Glutamatergic neuron (in vitro differentiated cells): ENCODE measurements around the gene LEKR1. TPM values are rescaled to one million over a fixed set of nuclear protein-coding genes. Genes with fewer than 3 reads are reported as not detected.
A peak's percentile ranks its signal among the peaks of the same experiment; 100 is the strongest.

Source experiments
- DNase-seq: peaks from one replicate; pipeline ENCODE4 v3.0.0; 2022
- H3K27ac Mint-ChIP-seq: one replicate; pipeline ENCODE4 v1.8.0; 2020; ENCODE audit warnings: mild to moderate bottlenecking, mixed read lengths, inconsistent platforms; ENCODE audit not compliant: unreplicated experiment
- H3K27me3 Mint-ChIP-seq: one replicate; pipeline ENCODE4 v1.8.0; 2020; ENCODE audit warnings: mild to moderate bottlenecking, moderate library complexity, mixed read lengths, inconsistent platforms; ENCODE audit not compliant: unreplicated experiment
- H3K36me3 Mint-ChIP-seq: one replicate; pipeline ENCODE4 v1.8.0; 2020; ENCODE audit warnings: mild to moderate bottlenecking, mixed read lengths, inconsistent platforms; ENCODE audit not compliant: unreplicated experiment
- H3K4me1 Mint-ChIP-seq: one replicate; pipeline ENCODE4 v1.8.0; 2020; ENCODE audit warnings: mild to moderate bottlenecking, low read depth, mixed read lengths, inconsistent platforms; ENCODE audit not compliant: unreplicated experiment
- H3K4me3 Mint-ChIP-seq: one replicate; pipeline ENCODE4 v1.8.0; 2020; ENCODE audit warnings: mild to moderate bottlenecking, mixed read lengths, inconsistent platforms; ENCODE audit not compliant: unreplicated experiment
- H3K9me3 Mint-ChIP-seq: one replicate; pipeline ENCODE4 v1.8.0; 2020; ENCODE audit warnings: mild to moderate bottlenecking, moderate library complexity, mixed read lengths, inconsistent platforms; ENCODE audit not compliant: unreplicated experiment
- CTCF ChIP-seq: fragments of 200-600 bp; sonication (generic); IDR thresholded peaks from one replicate; pipeline ENCODE4 v1.5.0; 2021; ENCODE audit not compliant: partially characterized antibody, unreplicated experiment
- total RNA-seq: library from RNA; stranded (reverse); fragmentation: NEBNext Ultra II Directional; extraction: Animal tissue kit (Norgen Biotek cat#: 25700); gene quantifications from one replicate; pipeline ENCODE4 v1.2.1, GENCODE V29; 2021; ENCODE audit not compliant: unreplicated experiment

LEKR1 gene
- total RNA-seq, 1 donor from 2014 or later = 0.56 TPM

- no peak for TF ChIP-seq CTCF
- Mint-ChIP-seq H3K4me3 (no peak overlapping the region), H3K27ac (no peak overlapping the region), H3K4me1 (peaks cover 9% of the 10 kb centered on the region), H3K27me3 (peaks cover 2% of the 10 kb centered on the region), H3K36me3 (no peaks in the 10 kb centered on the region), H3K9me3 (peaks cover 8% of the 10 kb centered on the region)
- DNase-seq = no peak
These were observed 266.9 kb downstream of the LEKR1 start for GRCh38 chr3:157093096-157093495.

DNA sequence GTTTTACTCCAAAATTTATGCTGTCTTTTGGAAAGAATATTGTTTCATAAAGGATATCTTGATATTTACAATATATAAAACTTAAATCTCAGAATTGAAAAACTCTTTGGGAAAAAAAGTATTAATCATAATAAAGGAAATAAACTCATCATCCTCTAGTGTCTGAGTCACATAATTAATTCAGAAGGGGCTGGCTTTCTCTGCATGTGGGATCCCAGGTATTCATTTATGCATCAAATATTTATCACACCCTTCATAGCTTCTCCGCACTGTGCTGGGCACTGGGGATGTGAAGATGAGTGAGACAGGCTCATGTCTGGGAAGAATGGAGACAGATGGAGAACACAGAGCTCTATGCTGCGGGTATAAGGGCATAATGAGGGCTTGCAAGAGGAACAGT, 268.1 kb downstream of the LEKR1 start:
- no peak for DNase-seq
- peaks cover 5% of the 10 kb centered on the region for H3K4me1 Mint-ChIP-seq
- H3K36me3 Mint-ChIP-seq = no peaks in the 10 kb centered on the region
- H3K9me3 Mint-ChIP-seq = peaks cover 7% of the 10 kb centered on the region
- H3K27me3 Mint-ChIP-seq = peaks cover 2% of the 10 kb centered on the region
- no peak overlapping the region for H3K4me3 Mint-ChIP-seq
- H3K27ac Mint-ChIP-seq = peak overlapping the region; percentile 3
- no peak for TF ChIP-seq CTCF

DNA sequence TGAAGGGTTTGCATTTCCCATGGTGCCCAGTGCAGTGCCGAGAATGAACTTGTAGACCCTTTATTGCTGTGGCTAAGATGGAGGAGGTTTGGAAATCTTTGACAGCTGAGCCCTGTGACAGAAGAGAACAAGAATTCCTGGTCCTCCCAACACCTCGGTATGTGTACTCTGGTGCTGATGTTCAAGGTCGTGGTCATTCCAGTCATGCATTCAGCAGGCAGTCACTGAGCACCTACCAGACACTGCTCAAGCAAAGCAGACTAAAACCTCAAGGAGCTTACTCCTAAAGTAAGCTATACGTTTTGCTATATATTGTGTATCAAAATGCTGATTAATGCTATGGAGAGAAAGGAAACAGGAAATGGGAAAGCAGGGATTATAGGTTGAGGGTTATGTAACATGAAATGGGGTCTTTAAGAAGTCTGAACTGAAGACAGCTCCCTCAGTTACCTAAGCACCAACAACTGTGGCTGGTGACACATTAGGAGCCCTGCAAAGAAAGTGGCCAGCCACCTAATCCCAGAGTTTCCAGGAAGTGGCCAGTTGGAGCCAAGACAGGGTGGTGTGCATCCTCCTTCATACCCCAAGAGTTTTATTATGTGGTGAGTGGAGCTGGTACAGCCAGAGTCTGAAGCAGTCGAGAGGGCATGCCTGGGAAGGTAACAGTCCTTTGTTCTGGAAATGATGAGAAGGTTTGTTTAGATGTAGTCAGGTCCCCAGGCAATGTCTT, 268.8 kb downstream of the LEKR1 start:
- Mint-ChIP-seq H3K4me3 (no peak overlapping the region), H3K36me3 (no peaks in the 10 kb centered on the region), H3K27ac (peak overlapping the region; percentile 3), H3K4me1 (no peaks in the 10 kb centered on the region), H3K27me3 (peaks cover 2% of the 10 kb centered on the region), H3K9me3 (peaks cover 4% of the 10 kb centered on the region)
- DNase-seq = no peak
- TF ChIP-seq CTCF = no peak

Other genes starting within 250 kb of the LEKR1 start
- 9.5 TPM for gene TIPARP, start 151.8 kb upstream of the LEKR1 start, total RNA-seq